HL-60/S4 (cell line): ENCODE measurements around the gene SYNE1.
"Not testable (repeated sequence)": the region's sequence is repeated elsewhere in the genome, so short reads cannot be mapped to it uniquely, and the experiment has no call there.

Experiments used
- in situ Hi-C: fragments of 300-500 bp; cut with MboI; formaldehyde crosslinking; loops from 2 replicates; pipeline ENCODE4 v1.14.3; 2022; ENCODE audit warnings: low sequenced_read_pairs

The SYNE1 gene

GRCh38 chr6:152155792-152156191, 481.4 kb downstream of the SYNE1 start:
- in situ Hi-C loops = no loop called here

- in situ Hi-C loops = no loop called here
Measured at GRCh38 chr6:152154559-152155356, 482.4 kb downstream of the SYNE1 start.

DNA sequence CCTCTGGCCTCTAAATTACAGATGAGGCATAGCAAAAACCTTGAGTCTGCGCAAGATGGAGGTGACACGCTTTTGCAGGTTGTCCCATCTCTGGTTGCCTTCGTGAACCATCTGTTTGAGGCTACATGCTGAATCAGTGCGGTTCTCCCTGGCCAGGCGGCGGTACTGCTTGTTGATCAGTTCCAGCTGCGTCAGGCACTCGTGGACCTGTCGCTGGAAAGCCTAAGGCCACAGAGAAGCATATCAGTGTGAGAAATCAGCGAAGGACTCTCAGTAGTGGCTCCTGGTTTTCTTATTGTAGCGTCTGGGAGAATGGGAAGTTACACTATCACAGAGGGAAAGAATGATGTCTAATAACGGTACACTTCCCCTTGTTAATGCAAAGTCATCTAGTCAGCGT, 485.2 kb downstream of the SYNE1 start:
- in situ Hi-C loops = no loop called here

DNA sequence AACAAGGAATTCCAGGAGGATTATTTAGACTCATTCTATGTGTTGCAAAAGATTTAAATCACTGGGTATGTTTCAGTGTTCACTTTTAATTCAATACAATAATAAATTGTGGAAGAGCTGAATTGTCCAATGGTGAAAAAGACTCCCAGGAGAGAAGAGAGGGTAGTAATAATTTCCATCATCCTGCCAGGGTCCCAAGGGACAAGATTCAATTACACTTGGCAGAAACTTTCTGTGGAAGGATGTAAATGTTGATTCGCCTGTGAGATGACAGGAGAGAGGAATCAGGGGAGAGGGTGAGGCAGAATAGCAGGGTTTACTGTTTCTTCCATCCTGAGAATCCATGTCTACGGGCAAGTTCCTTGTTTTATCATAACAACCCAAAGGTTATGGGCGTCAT, 487.0 kb downstream of the SYNE1 start:
- in situ Hi-C loops = no loop called here

DNA sequence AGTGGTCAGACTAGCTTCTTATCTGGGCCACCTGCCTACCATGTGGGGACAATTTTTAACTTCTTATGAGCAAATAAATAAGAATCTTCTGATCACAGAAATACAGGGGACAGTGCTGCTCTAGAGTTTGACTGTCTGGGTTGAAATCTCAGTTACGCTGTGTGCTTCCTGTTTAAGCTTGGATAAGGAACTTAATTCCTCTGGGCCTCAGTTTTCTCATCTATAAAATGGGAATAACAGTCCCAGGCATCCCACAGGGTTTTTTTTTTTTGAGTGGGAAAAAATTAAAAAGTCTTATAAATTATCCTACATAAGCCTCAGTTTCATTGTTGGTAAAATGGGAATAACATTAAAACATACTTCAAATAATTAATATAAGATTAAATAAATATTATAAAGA, 488.8 kb downstream of the SYNE1 start:
- in situ Hi-C loops = no loop called here

GRCh38 chr6:152147269-152147668, 489.9 kb downstream of the SYNE1 start:
- in situ Hi-C loops = no loop called here

- in situ Hi-C loops = no loop called here
Measured at GRCh38 chr6:152146385-152146784, 490.8 kb downstream of the SYNE1 start.

DNA sequence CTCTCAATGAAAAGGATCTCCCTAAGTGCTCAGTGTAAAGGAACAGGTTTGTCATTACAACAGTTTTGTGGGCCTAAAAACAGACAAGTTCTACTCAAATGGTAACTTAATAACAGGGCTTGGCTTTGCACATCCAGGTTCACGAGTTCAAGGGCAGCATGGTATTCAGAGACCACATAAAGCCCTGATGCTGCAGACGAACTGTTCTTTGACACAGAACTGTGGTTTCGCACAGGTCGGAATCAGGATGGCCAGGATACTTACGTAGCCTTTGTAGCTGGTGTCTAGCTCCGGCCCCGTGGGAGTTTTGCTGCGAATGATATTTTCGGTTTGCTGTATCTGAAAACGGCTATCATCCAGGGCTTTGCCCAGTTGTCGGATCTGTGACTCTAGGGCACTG, 493.8 kb downstream of the SYNE1 start:
- in situ Hi-C loops = no loop called here

DNA sequence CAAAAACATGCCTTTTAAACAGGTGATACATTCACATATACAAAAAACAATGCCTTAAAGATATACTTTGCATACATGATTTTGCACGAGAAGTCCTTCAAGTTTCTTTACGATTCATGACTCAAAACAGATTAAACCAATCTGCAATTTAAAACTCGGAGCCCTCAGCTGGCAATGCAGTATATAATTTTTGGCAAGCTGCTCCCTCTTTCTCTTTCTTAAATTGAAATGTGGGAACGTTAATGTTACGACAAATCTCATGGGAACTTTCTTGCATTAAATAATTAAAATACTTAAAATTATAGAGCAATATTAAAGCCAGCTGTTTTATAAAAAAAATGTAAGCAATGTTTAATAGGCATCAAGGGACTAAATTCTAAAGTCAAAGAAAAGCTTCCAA, 495.1 kb downstream of the SYNE1 start:
- in situ Hi-C loops = no loop called here

DNA sequence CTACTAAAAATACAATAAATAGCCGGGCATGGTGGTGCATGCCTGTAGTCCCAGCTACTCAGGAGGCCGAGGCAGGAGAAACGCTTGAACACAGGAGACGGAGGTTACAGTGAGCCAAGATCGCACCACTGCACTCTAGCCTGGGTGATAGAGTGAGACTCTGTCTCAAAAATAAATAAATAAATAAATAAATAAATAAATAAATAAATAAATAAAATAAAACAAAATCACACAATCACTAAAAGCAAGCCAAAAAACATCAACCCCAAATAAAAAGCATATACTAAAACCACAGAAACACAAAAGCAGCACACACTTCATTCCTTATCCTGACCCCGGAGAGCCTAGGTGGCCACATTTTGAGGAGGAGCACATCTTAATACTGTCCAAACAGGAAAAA, 498.8 kb downstream of the SYNE1 start:
- in situ Hi-C loops = not testable (repeated sequence)

DNA sequence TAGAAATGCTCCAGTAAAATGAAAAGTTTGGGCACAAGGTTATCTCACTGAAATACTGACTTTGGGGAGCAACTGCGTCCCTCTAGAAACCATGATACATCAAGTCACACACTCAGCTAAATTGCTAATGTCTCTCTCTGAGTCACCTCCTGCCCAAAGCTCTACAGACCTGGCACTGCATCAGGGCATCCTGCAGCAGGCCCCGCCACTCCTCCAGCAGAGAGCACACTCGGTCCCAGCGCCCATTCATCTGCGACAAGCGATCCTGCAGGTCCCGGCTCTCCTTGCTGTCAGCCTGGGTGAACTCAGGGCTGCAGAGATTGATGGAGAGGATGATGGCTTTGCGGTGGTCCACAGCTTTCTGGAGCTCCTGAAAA, 500.7 kb downstream of the SYNE1 start:
- in situ Hi-C loops = no loop called here

- in situ Hi-C loops = no loop called here
Measured at GRCh38 chr6:152135755-152136448, 501.3 kb downstream of the SYNE1 start.

DNA sequence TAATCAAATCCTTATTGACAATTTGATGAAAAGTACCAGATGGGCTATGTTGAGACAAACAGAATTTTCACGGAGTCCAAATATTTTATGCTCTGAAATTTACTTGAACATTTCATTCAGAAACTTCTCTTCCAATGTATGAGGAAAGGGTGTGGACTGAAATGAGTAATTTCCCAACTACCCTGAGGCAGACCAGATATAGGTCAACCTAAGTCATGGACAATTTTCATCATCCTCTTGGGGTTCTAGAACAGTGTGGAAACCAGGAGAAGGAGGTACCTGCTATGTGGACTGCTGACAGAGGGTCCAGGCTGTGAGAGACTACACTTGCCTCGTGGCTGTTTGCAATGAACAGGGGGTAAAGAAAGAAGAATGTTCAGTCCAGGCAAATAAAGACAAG, 506.7 kb downstream of the SYNE1 start:
- in situ Hi-C loops = no loop called here

DNA sequence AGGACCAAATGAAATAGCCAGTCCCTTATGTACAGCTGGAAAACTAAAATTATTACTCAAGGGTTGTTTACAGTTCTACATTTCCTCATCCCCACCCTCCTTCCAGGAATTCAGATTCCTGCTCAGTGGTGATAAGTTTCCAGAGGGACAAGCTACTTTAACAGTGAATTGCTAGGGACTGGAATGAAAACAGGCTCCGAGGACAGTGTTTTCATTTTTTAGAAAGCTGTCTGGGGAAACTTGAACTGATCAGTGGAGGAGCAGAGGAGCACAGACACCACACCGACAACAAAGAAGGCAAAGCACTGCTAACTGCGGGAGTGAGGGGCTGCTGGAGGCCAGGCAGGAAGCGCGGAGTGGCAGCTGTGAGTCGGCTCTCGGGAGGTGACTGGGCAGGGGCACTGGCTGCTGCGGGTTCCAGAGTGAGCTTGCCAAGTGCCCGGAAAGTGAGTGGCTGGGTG, 507.4 kb downstream of the SYNE1 start:
- in situ Hi-C loops = no loop called here

GRCh38 chr6:152127432-152128165, 509.6 kb downstream of the SYNE1 start:
- in situ Hi-C loops = no loop called here

DNA sequence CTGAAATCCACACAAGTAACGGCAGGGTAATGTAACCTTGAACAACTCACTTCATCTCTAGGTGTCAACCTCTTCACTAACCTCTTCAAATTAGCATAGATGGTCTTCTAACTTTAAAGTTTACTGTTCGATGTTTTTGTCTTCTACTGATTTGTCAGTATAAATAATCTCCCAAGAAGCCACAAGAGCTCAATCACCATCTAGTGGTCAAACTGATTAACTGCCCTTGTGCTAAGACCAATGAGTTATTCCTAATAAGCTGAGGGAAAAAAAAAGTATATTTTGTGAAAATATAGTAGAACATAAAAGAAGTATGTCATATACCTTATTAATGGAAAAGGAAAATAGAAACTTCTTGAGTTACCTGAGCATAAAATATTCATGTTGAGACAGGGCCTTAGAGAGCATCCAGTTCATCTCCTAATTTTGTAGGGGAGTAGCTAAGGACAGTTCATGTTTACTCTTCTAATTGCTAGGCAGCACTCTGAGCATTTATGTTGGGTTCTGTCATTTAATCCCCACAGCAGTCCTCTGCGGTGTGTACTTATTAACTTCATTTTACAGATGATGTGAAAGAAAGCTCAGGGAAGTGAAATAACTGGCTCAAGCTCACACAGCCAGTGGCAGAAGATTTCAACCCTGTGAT, 512.6 kb downstream of the SYNE1 start:
- in situ Hi-C loops = no loop called here

DNA sequence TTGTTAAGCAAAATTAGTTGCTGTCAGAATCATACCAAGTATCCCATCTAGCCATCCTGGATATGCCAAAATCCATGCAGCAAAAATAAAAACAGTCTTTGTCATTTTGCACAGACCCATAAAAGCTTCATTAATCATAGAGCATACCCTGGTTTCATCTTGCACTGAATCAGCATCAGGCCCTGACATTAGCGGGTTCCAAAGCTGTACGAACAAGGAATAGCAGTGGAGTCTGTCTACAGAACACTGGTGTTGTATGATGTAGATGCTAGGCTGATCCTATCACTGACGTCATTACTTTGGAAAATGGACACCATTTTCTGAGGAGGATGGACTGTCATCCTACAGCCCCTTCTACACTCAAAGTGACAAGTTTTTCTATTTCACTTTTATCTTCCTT, 514.1 kb downstream of the SYNE1 start:
- in situ Hi-C loops = no loop called here

DNA sequence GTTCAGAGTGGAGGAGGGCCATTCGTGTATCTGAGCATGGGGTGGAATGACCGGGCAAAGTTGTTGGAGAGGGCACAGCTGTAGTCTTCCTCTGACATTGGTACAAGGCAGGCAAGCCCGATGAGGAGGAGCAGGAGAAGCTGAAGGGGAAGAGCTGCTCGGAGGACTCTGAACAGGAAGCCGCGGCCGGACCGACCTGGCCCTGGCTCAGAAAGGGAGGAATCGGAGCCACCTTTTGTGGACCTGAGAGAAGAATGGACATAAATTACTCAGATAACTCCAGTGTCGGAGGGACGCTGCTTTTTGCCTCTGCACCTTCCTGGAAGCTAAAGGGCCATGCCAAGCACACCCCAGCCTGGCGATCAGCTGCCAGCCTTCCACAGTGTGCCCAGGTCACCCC, 514.7 kb downstream of the SYNE1 start:
- in situ Hi-C loops = no loop called here

DNA sequence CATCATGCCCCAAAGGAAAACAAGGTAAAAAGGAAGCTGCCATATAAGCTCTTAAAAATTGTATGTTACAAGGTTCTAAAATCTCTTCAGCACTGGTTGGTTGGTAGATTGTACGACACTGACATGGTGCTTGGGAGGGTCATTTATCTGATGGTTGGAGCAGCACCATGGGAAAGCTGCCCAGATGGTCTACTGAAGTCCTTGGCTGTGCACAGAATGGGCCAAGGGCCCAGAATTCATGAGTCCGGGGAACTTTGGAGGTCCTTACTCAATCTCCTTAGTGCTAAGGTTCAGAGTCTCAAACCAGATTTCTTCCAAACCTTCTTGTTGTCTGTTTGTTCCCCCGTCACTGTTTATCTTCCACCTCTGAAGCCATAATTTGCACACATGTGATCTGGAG, 515.3 kb downstream of the SYNE1 start:
- in situ Hi-C loops = no loop called here

DNA sequence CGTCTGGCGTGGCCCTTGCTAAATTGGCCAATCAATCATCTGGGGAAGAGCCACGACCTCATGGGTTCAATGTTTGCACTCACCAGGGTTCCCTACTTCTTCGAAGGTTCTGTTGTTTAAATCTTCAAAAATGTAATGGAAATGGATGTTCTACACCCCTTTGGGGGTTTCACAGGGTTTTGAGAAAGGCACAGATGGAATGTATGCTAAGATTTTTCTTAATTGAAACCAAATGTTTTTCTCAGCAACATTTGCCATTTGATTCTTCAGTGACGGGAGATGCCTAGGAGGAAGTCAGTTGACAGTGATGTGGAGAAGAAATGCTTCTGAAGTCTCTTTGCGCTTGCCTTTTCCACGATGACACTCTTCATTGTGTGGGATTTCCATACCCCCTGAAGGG, 517.3 kb downstream of the SYNE1 start:
- in situ Hi-C loops = no loop called here

- in situ Hi-C loops = no loop called here
Measured at GRCh38 chr6:152118678-152119077, 518.5 kb downstream of the SYNE1 start.
